Germinal center (tissue), 1 donor: Measurements from ENCODE around the gene DR1.

Experiments
- DNase-seq: peaks from one replicate; pipeline ENCODE4 v3.0.0; 2012; ENCODE audit warnings: mixed read lengths, low spot score

DR1 gene

GRCh38 chr1:93345633-93346420 lies at the start of gene DR1:
TSS of gene DR1 (plus strand) at chr1:93345907. CDS start at chr1:93346646, 739 bp downstream.
- DNase-seq, result peak; percentile 93

GRCh38 chr1:93296555-93297154 lies 49.1 kb upstream of the DR1 start:
- no peak for DNase-seq

- no peak for DNase-seq
Measured at GRCh38 chr1:93301131-93301530, 44.6 kb upstream of the DR1 start.

GRCh38 chr1:93302078-93302477 lies 43.6 kb upstream of the DR1 start:
- DNase-seq, result no peak

GRCh38 chr1:93304716-93305138 lies 41.0 kb upstream of the DR1 start:
- DNase-seq, result peak; percentile 54

GRCh38 chr1:93306920-93307319 lies 38.8 kb upstream of the DR1 start:
- DNase-seq, result no peak

- DNase-seq, result no peak
Measured at GRCh38 chr1:93313026-93313425, 32.7 kb upstream of the DR1 start.

GRCh38 chr1:93317207-93317606 lies 28.5 kb upstream of the DR1 start:
- no peak for DNase-seq

GRCh38 chr1:93317943-93318342 lies 27.8 kb upstream of the DR1 start:
- DNase-seq, result no peak

- DNase-seq, result no peak
Measured at GRCh38 chr1:93321720-93322119, 24.0 kb upstream of the DR1 start.

- no peak for DNase-seq
Measured at GRCh38 chr1:93322349-93322748, 23.4 kb upstream of the DR1 start.

GRCh38 chr1:93323185-93323820 lies 22.4 kb upstream of the DR1 start:
- no peak for DNase-seq

- DNase-seq, result no peak
Measured at GRCh38 chr1:93324486-93325464, 20.9 kb upstream of the DR1 start.

GRCh38 chr1:93328809-93329760 lies 16.6 kb upstream of the DR1 start:
- no peak for DNase-seq

- DNase-seq, result no peak
Measured at GRCh38 chr1:93330196-93330595, 15.5 kb upstream of the DR1 start.

GRCh38 chr1:93330617-93331016 lies 15.1 kb upstream of the DR1 start:
- DNase-seq, result no peak

GRCh38 chr1:93331412-93331811 lies 14.3 kb upstream of the DR1 start:
- no peak for DNase-seq

GRCh38 chr1:93332368-93332767 lies 13.3 kb upstream of the DR1 start:
- no peak for DNase-seq

GRCh38 chr1:93338387-93339146 lies 7.1 kb upstream of the DR1 start:
- DNase-seq, result no peak

GRCh38 chr1:93339171-93339697 lies 6.5 kb upstream of the DR1 start:
- DNase-seq, result no peak
